GM23248 (cell line): ENCODE results near the gene ITSN2. TPM values are rescaled to one million over a fixed set of nuclear protein-coding genes. Genes with fewer than 3 reads are reported as not detected.
A peak's percentile ranks its signal among the peaks of the same experiment; 100 is the strongest.

ENCODE experiments used
- DNase-seq: peaks from one replicate; pipeline ENCODE4 v3.0.0-alpha.2; 2015
- H2AFZ ChIP-seq: fragments of 200-600 bp; sonication (generic); 2 replicates; pipeline ENCODE4 v1.6.1; 2016; ENCODE audit warnings: antibody characterized with exemption
- H3F3A ChIP-seq: fragments of 200-600 bp; sonication (generic); 2 replicates; pipeline ENCODE4 v1.6.1; 2016; ENCODE audit warnings: mild to moderate bottlenecking, antibody characterized with exemption, mixed run types; ENCODE audit not compliant: insufficient read depth
- H3K27ac ChIP-seq: fragments of 200-600 bp; sonication (generic); 2 replicates; pipeline ENCODE4 v1.5.1; 2016; ENCODE audit warnings: mild to moderate bottlenecking
- H3K27me3 ChIP-seq: fragments of 200-600 bp; sonication (generic); replicated peaks from 2 replicates; pipeline ENCODE4 v1.6.1; 2016; ENCODE audit warnings: mild to moderate bottlenecking; ENCODE audit not compliant: insufficient read depth
- H3K36me3 ChIP-seq: fragments of 200-600 bp; sonication (generic); 2 replicates; pipeline ENCODE4 v1.6.1; 2016; ENCODE audit warnings: low read depth, mild to moderate bottlenecking
- H3K4me1 ChIP-seq: fragments of 200-600 bp; sonication (generic); 2 replicates; pipeline ENCODE4 v1.6.1; 2016; ENCODE audit warnings: mild to moderate bottlenecking; ENCODE audit not compliant: insufficient read depth
- H3K4me2 ChIP-seq: fragments of 200-600 bp; sonication (generic); one replicate; pipeline ENCODE4 v1.6.1; 2016; ENCODE audit warnings: mild to moderate bottlenecking; ENCODE audit not compliant: unreplicated experiment
- H3K4me3 ChIP-seq: fragments of 200-600 bp; sonication (generic); 2 replicates; pipeline ENCODE4 v1.5.1; 2016; ENCODE audit warnings: mild to moderate bottlenecking
- H3K79me2 ChIP-seq: fragments of 200-600 bp; sonication (generic); 2 replicates; pipeline ENCODE4 v1.6.1; 2016; ENCODE audit warnings: mild to moderate bottlenecking; ENCODE audit not compliant: insufficient read depth
- H3K9ac ChIP-seq: fragments of 200-600 bp; sonication (generic); 2 replicates; pipeline ENCODE4 v1.6.1; 2016; ENCODE audit warnings: mild to moderate bottlenecking
- H3K9me2 ChIP-seq: fragments of 200-600 bp; sonication (generic); 2 replicates; pipeline ENCODE4 v1.6.1; 2016; ENCODE audit warnings: mixed run types, mild to moderate bottlenecking, moderate library complexity; ENCODE audit not compliant: insufficient read depth
- H3K9me3 ChIP-seq: fragments of 200-600 bp; sonication (generic); one replicate; pipeline ENCODE4 v1.6.1; 2017; ENCODE audit warnings: low read depth
- H4K20me1 ChIP-seq: fragments of 200-600 bp; sonication (generic); 2 replicates; pipeline ENCODE4 v1.6.0; 2016; ENCODE audit not compliant: insufficient read depth
- EZH2 ChIP-seq: fragments of 200-600 bp; sonication (generic); IDR thresholded peaks from 2 replicates; pipeline ENCODE4 v1.6.1; 2018; ENCODE audit warnings: antibody characterized with exemption, mild to moderate bottlenecking; ENCODE audit not compliant: insufficient read depth, poor library complexity, severe bottlenecking
- EZH2phosphoT487 ChIP-seq: fragments of 200-600 bp; sonication (generic); IDR thresholded peaks from 2 replicates; pipeline ENCODE4 v1.6.1; 2018; ENCODE audit warnings: antibody characterized with exemption, moderate library complexity, mild to moderate bottlenecking, low read depth; ENCODE audit not compliant: insufficient read depth
- WGBS, 2 experiments: methylation state at CpG; one replicate each; pipeline ENCODE4 v1.1.6; 2015 to 2017; ENCODE audit warnings: low lambda C conversion rate in 2 of 2, low coverage in 1 of 2; ENCODE audit errors: missing lambda C conversion rate in 2 of 2; 5-methylcytosine and 5-hydroxymethylcytosine counted together
- in situ Hi-C: fragments of 300-500 bp; cut with MboI; formaldehyde crosslinking; loops from 2 replicates; pipeline ENCODE4 v1.15.0; 2020
- polyA plus RNA-seq: library from polyadenylated mRNA; unstranded; fragments of >200 nt; fragmentation: Nextera tagmentation; extraction: Ambion mirVana; gene quantifications from 2 replicates; pipeline ENCODE4 v1.2.1, GENCODE V29; 2016
- total RNA-seq: library from RNA; depleted of rRNA; stranded (reverse); fragments of >200 nt; shearing (Covaris generic); gene quantifications from 2 replicates; pipeline ENCODE4 v1.2.3, GENCODE V29; 2014

ITSN2 gene
- total and polyA plus RNA-seq, 2 experiments from 2014 or later, result 12.9 to 19.2 TPM

- no peak for TF ChIP-seq EZH2phosphoT487
- no peak for TF ChIP-seq EZH2
- Histone ChIP-seq H3K27me3 (peaks cover 22% of the 10 kb centered on the region), H3F3A (peaks cover 11% of the 10 kb centered on the region), H3K4me3 (no peak overlapping the region), H3K79me2 (no peaks in the 10 kb centered on the region), H3K4me2 (peak overlapping the region; percentile 39), H3K27ac (no peak overlapping the region), H3K4me1 (peaks cover 9% of the 10 kb centered on the region), H3K9me2 (no peaks in the 10 kb centered on the region), H3K9me3 (no peaks in the 10 kb centered on the region), H3K36me3 (no peaks in the 10 kb centered on the region), H3K9ac (no peak overlapping the region), H4K20me1 (no peaks in the 10 kb centered on the region), H2AFZ (no peak overlapping the region)
- in situ Hi-C loops, result loop anchor here (10.0 to 25.0 kb wide), 3 partner anchors 421 to 783 kb away; partner anchors contain the start of gene DNAJC27
- 55% methylated on average over 6 of the region's 6 CpGs for WGBS, 2 experiments
- DNase-seq, result no peak
These were observed 43.5 kb upstream of the ITSN2 start for GRCh38 chr2:24403832-24404212.

- no peaks in the 10 kb centered on the region for H3K9me2 ChIP-seq
- no peaks in the 10 kb centered on the region for H4K20me1 ChIP-seq
- no peak overlapping the region for H3K9ac ChIP-seq
- H3K4me2 ChIP-seq, result no peak overlapping the region
- no peak overlapping the region for H3K27ac ChIP-seq
- 47 to 66% methylated on average over 10 to 22 of the region's 22 CpGs for WGBS, 2 experiments
- in situ Hi-C loops, result loop anchor here (10.0 to 25.0 kb wide), 3 partner anchors 422 to 784 kb away; partner anchors contain the start of gene DNAJC27
- H2AFZ ChIP-seq, result no peak overlapping the region
- H3K36me3 ChIP-seq, result no peaks in the 10 kb centered on the region
- peaks cover 9% of the 10 kb centered on the region for H3K4me1 ChIP-seq
- no peak for DNase-seq
- H3K79me2 ChIP-seq, result no peaks in the 10 kb centered on the region
- no peaks in the 10 kb centered on the region for H3K9me3 ChIP-seq
- peaks cover 19% of the 10 kb centered on the region; the same call in 1 of the 2 replicates for H3K27me3 ChIP-seq
- TF ChIP-seq EZH2, result no peak
- no peak for TF ChIP-seq EZH2phosphoT487
- H3F3A ChIP-seq, result peaks cover 11% of the 10 kb centered on the region
- H3K4me3 ChIP-seq, result no peak overlapping the region
These were observed 43.0 kb upstream of the ITSN2 start for GRCh38 chr2:24403168-24403831.

GRCh38 chr2:24402242-24403097 lies 42.1 kb upstream of the ITSN2 start:
- Histone ChIP-seq H3K9ac (no peak overlapping the region), H3K27me3 (peaks cover 19% of the 10 kb centered on the region; the same call in 1 of the 2 replicates), H3K4me2 (peak overlapping the region; percentile 12), H2AFZ (peak overlapping the region; percentile 69), H3K9me3 (no peaks in the 10 kb centered on the region), H3K4me3 (peak overlapping the region; percentile 37; the same call in 1 of the 2 replicates), H3K36me3 (no peaks in the 10 kb centered on the region), H3F3A (peaks cover 11% of the 10 kb centered on the region), H3K27ac (no peak overlapping the region), H4K20me1 (no peaks in the 10 kb centered on the region), H3K4me1 (peaks cover 9% of the 10 kb centered on the region), H3K79me2 (no peaks in the 10 kb centered on the region), H3K9me2 (no peaks in the 10 kb centered on the region)
- peak; percentile 34 for TF ChIP-seq EZH2
- no peak for TF ChIP-seq EZH2phosphoT487
- DNase-seq, result peak; percentile 13
- in situ Hi-C loops, result loop anchor here (10.0 to 25.0 kb wide), 3 partner anchors 422 to 785 kb away; partner anchors contain the start of gene DNAJC27
- 26 to 40% methylated on average over 19 to 37 of the region's 38 CpGs for WGBS, 2 experiments

- no peaks in the 10 kb centered on the region for H3K9me3 ChIP-seq
- no peak overlapping the region for H3K9ac ChIP-seq
- WGBS, 2 experiments, result 88 to 93% methylated on average over 18 of the region's 18 CpGs
- no peak overlapping the region for H3K27ac ChIP-seq
- H3K9me2 ChIP-seq, result no peaks in the 10 kb centered on the region
- no peaks in the 10 kb centered on the region for H4K20me1 ChIP-seq
- H3K79me2 ChIP-seq, result no peaks in the 10 kb centered on the region
- H2AFZ ChIP-seq, result no peak overlapping the region
- peaks cover 9% of the 10 kb centered on the region for H3K4me1 ChIP-seq
- no peak for DNase-seq
- H3F3A ChIP-seq, result peaks cover 11% of the 10 kb centered on the region
- in situ Hi-C loops, result loop anchor here (10.0 to 25.0 kb wide), 3 partner anchors 424 to 787 kb away; partner anchors contain the start of gene DNAJC27
- H3K27me3 ChIP-seq, result peaks cover 19% of the 10 kb centered on the region; the same call in 1 of the 2 replicates
- H3K36me3 ChIP-seq, result no peaks in the 10 kb centered on the region
- H3K4me3 ChIP-seq, result no peak overlapping the region
- H3K4me2 ChIP-seq, result no peak overlapping the region
- TF ChIP-seq EZH2phosphoT487 (no peak), EZH2 (no peak)
These were observed 40.0 kb upstream of the ITSN2 start for GRCh38 chr2:24400207-24400907.
